Bronchial epithelial cell (primary cell): ENCODE data around the gene MRPS26. TPM values are rescaled to one million over a fixed set of nuclear protein-coding genes. Genes with fewer than 3 reads are reported as not detected.

Source experiments
- DNase-seq: peaks from one replicate; pipeline ENCODE4 v3.0.0-alpha.2; 2010; ENCODE audit warnings: low read depth
- FAIRE-seq: peaks from 2 replicates; lab custom pipeline; 2011; peaks lifted over from hg19 to GRCh38; lab: Jason Lieb, UNC
- H3K27me3 ChIP-seq: 2 replicates; pipeline ENCODE4 v1.5.1; 2011; ENCODE audit warnings: low read length; ENCODE audit not compliant: control insufficient read depth, insufficient read depth
- H3K36me3 ChIP-seq: 2 replicates; pipeline ENCODE4 v1.5.1; 2011; ENCODE audit warnings: low read length; ENCODE audit not compliant: control insufficient read depth, insufficient read depth
- H3K4me3 ChIP-seq: 2 replicates; pipeline ENCODE4 v1.5.1; 2011; ENCODE audit warnings: mild to moderate bottlenecking, low read depth, low read length, control low read depth
- total RNA-seq: library from RNA; depleted of rRNA; stranded (reverse); fragments of >200 nt; gene quantifications from 2 replicates; pipeline ENCODE4 v1.2.1, GENCODE V29; 2014
- TF ChIP-seq, protein P1 (sequence below): IDR thresholded peaks from 2 replicates; pipeline ENCODE4 v1.5.1; 2011; ENCODE audit warnings: mild to moderate bottlenecking, moderate library complexity, low read length, control low read depth, inconsistent platforms; ENCODE audit not compliant: insufficient read depth, severe bottlenecking

MRPS26 gene
- total RNA-seq, result 68.0 and 69.5 TPM in 2 replicates

- TF ChIP-seq, protein P1, sequence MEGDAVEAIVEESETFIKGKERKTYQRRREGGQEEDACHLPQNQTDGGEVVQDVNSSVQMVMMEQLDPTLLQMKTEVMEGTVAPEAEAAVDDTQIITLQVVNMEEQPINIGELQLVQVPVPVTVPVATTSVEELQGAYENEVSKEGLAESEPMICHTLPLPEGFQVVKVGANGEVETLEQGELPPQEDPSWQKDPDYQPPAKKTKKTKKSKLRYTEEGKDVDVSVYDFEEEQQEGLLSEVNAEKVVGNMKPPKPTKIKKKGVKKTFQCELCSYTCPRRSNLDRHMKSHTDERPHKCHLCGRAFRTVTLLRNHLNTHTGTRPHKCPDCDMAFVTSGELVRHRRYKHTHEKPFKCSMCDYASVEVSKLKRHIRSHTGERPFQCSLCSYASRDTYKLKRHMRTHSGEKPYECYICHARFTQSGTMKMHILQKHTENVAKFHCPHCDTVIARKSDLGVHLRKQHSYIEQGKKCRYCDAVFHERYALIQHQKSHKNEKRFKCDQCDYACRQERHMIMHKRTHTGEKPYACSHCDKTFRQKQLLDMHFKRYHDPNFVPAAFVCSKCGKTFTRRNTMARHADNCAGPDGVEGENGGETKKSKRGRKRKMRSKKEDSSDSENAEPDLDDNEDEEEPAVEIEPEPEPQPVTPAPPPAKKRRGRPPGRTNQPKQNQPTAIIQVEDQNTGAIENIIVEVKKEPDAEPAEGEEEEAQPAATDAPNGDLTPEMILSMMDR, result no peak
- FAIRE-seq, result no peak
These were observed at the start of gene MRPS26 for GRCh38 chr20:3045816-3046676. Gene MRPS26 (plus strand): TSS chr20:3046052. CDS start chr20:3046069, 17 bp downstream.

DNA sequence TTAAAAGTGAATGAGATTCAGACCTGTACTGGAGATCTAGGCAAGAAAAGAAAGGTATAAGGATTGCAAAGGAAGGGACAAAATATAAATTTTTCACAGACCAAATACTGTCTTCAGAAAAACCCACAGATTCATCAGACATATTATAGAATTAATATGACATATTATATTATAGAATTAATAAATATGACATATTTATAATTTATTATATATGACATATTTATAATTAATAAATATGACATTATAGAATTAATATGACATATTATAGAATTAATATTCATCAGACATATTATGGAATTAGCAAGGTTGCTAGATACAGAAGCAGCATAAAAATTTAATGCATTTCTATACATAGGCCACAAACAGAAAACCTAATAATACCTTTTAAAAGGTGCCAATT lies 47.1 kb upstream of the MRPS26 start:
- DNase-seq, result no peak
- no peak for FAIRE-seq
- H3K36me3 ChIP-seq, result peaks cover 4% of the 10 kb centered on the region
- H3K27me3 ChIP-seq, result no peaks in the 10 kb centered on the region
- TF ChIP-seq, protein P1, result no peak
- no peak overlapping the region for H3K4me3 ChIP-seq

More at GRCh38 chr20:3045816-3046676, at the start of gene MRPS26:
- peak; percentile 65 for DNase-seq
- H3K4me3 ChIP-seq, result peak within 1 kb of the TSS; percentile 75
- peaks cover 12% of the 10 kb centered on the region for H3K36me3 ChIP-seq
- H3K27me3 ChIP-seq, result no peaks in the 10 kb centered on the region

- DNase-seq (peak; percentile 66), FAIRE-seq (no peak)
- Histone ChIP-seq H3K4me3 (no peak overlapping the region), H3K36me3 (peaks cover 7% of the 10 kb centered on the region), H3K27me3 (no peaks in the 10 kb centered on the region)
- TF ChIP-seq, protein P1, result peak; percentile 47
These were observed 44.9 kb upstream of the MRPS26 start for GRCh38 chr20:3000852-3001523.

- H3K4me3 ChIP-seq, result no peak overlapping the region
- no peak for FAIRE-seq
- no peak for DNase-seq
- no peaks in the 10 kb centered on the region for H3K27me3 ChIP-seq
- H3K36me3 ChIP-seq, result peaks cover 7% of the 10 kb centered on the region
- TF ChIP-seq, protein P1, result no peak
These were observed 42.4 kb upstream of the MRPS26 start for GRCh38 chr20:3003416-3003815.

GRCh38 chr20:3010985-3011723 lies 34.7 kb upstream of the MRPS26 start:
- DNase-seq (peak; percentile 42), FAIRE-seq (no peak)
- Histone ChIP-seq H3K27me3 (no peaks in the 10 kb centered on the region), H3K4me3 (no peak overlapping the region), H3K36me3 (peaks cover 8% of the 10 kb centered on the region)
- TF ChIP-seq, protein P1, result no peak
